GM12873 (cell line): Measurements from ENCODE around the gene BIRC5.

Experiments used
- CTCF ChIP-seq: IDR thresholded peaks from 2 replicates; pipeline ENCODE4 v1.5.1; 2012; ENCODE audit warnings: low read depth, mild to moderate bottlenecking, moderate library complexity, low read length, control low read depth; ENCODE audit not compliant: insufficient read depth; ENCODE audit errors: missing control alignments

BIRC5 gene

GRCh38 chr17:78263736-78264340, 49.8 kb downstream of the BIRC5 start:
- TF ChIP-seq CTCF = no peak

- no peak for TF ChIP-seq CTCF
Measured at GRCh38 chr17:78264590-78264989, 50.5 kb downstream of the BIRC5 start.

GRCh38 chr17:78265121-78265520, 51.1 kb downstream of the BIRC5 start:
- no peak for TF ChIP-seq CTCF

GRCh38 chr17:78266231-78266631, 52.2 kb downstream of the BIRC5 start:
- TF ChIP-seq CTCF = no peak

GRCh38 chr17:78266771-78267170, 52.7 kb downstream of the BIRC5 start:
- no peak for TF ChIP-seq CTCF

GRCh38 chr17:78267253-78268073, 53.4 kb downstream of the BIRC5 start:
- TF ChIP-seq CTCF = no peak

GRCh38 chr17:78268191-78268874, 54.3 kb downstream of the BIRC5 start:
- no peak for TF ChIP-seq CTCF
